Body of pancreas (tissue), 4 donors: ENCODE measurements around the gene CSPG4.

Experiments used
- CTCF ChIP-seq, 7 experiments: fragments of 450-650 bp in 4 of 7; fragments of 200-600 bp in 3 of 7; sonication (generic) in 3 of 7; IDR thresholded peaks; one replicate each; pipeline ENCODE4 v1.5.1; 2016 to 2019; ENCODE audit warnings: antibody characterized with exemption in 7 of 7
- POLR2A ChIP-seq, 3 donors: fragments of 450-650 bp; IDR thresholded peaks; one replicate each; pipeline ENCODE4 v1.6.1; 2016; ENCODE audit warnings: antibody characterized with exemption in 3 of 3, mild to moderate bottlenecking in 2 of 3

GRCh38 chr15:75725006-75725718 is 12.5 kb upstream of the CSPG4 start:
- no peak for TF ChIP-seq POLR2A (IDR thresholded peaks at IDR 0.05)
- no peak for TF ChIP-seq CTCF (IDR thresholded peaks at IDR 0.05)
